CD14-positive monocyte (primary cell): ENCODE measurements around the gene PIK3R6. TPM values are rescaled to one million over a fixed set of nuclear protein-coding genes. Genes with fewer than 3 reads are reported as not detected.

Experiments used
- DNase-seq, 3 donors: peaks; one replicate each; pipeline ENCODE4 v3.0.0-alpha.2; 2011 to 2022
- H2AFZ ChIP-seq: 2 replicates; pipeline ENCODE4 v1.6.0; 2012; ENCODE audit warnings: mild to moderate bottlenecking, low read depth, low read length, inconsistent platforms; ENCODE audit not compliant: insufficient read depth, poor library complexity, severe bottlenecking
- H3K27ac ChIP-seq, 2 donors: 1 replicate in 1 of 2; 2 replicates in 1 of 2; pipeline ENCODE4 v1.5.1; 2012 to 2013; ENCODE audit warnings: low read length in 2 of 2, control low read depth in 1 of 2, inconsistent platforms in 1 of 2, low read depth in 1 of 2, mild to moderate bottlenecking in 1 of 2
- H3K27me3 ChIP-seq, 2 donors: one replicate each; pipeline versions ENCODE4 v1.6.0 to v1.6.1; 2011 to 2013; ENCODE audit warnings: low read length in 2 of 2; ENCODE audit not compliant: control insufficient read depth in 2 of 2, insufficient read depth in 2 of 2
- H3K36me3 ChIP-seq, 2 donors: replicated peaks in 1 of 2; 1 replicate in 1 of 2; 2 replicates in 1 of 2; pipeline versions ENCODE4 v1.5.1 to v1.6.1; 2012 to 2013; ENCODE audit warnings: low read length in 2 of 2, control low read depth in 1 of 2, inconsistent platforms in 1 of 2, mild to moderate bottlenecking in 1 of 2; ENCODE audit not compliant: insufficient read depth in 2 of 2, control insufficient read depth in 1 of 2
- H3K4me1 ChIP-seq, 2 donors: 1 replicate in 1 of 2; 2 replicates in 1 of 2; pipeline versions ENCODE4 v1.5.1 to v1.6.1; 2012 to 2013; ENCODE audit warnings: low read length in 2 of 2, control low read depth in 1 of 2, inconsistent platforms in 1 of 2, mild to moderate bottlenecking in 1 of 2, moderate library complexity in 1 of 2; ENCODE audit not compliant: insufficient read depth in 2 of 2, control insufficient read depth in 1 of 2
- H3K4me2 ChIP-seq: replicated peaks from 2 replicates; pipeline ENCODE3; 2012; ENCODE audit warnings: low read length, moderate library complexity, mild to moderate bottlenecking; ENCODE audit not compliant: poor library complexity, severe bottlenecking; ENCODE audit errors: extremely low read depth
- H3K4me3 ChIP-seq, 3 experiments: fragments of 200-600 bp in 1 of 3; sonication (generic) in 1 of 3; replicated peaks in 1 of 3; 1 replicate in 2 of 3; 2 replicates in 1 of 3; pipeline ENCODE4 v1.5.1; 2011 to 2013; ENCODE audit warnings: low read length in 3 of 3, mild to moderate bottlenecking in 3 of 3, control low read depth in 2 of 3, low read depth in 2 of 3, inconsistent platforms in 1 of 3, moderate library complexity in 1 of 3
- H3K79me2 ChIP-seq: 2 replicates; pipeline ENCODE4 v1.6.0; 2012; ENCODE audit warnings: mild to moderate bottlenecking, control low read depth, inconsistent platforms, low read length, moderate library complexity; ENCODE audit not compliant: insufficient read depth
- H3K9ac ChIP-seq: 2 replicates; pipeline ENCODE4 v1.6.0; 2017; ENCODE audit warnings: low read length, mild to moderate bottlenecking; ENCODE audit not compliant: insufficient read depth, poor library complexity, severe bottlenecking
- H3K9me3 ChIP-seq, 2 donors: replicated peaks in 1 of 2; 1 replicate in 1 of 2; 2 replicates in 1 of 2; pipeline versions ENCODE4 v1.5.1 to v1.6.1; 2012 to 2013; ENCODE audit warnings: low read length in 2 of 2, control low read depth in 1 of 2; ENCODE audit not compliant: control insufficient read depth in 1 of 2, insufficient read depth in 1 of 2
- H4K20me1 ChIP-seq: 2 replicates; pipeline ENCODE4 v1.6.0; 2012; ENCODE audit warnings: mild to moderate bottlenecking, low read length, control low read depth, moderate library complexity; ENCODE audit not compliant: insufficient read depth
- H3K27ac Mint-ChIP-seq, 7 donors: one replicate each; pipeline ENCODE4 v1.8.0; 2020; ENCODE audit warnings: mild to moderate bottlenecking in 7 of 7, mixed read lengths in 7 of 7, moderate library complexity in 6 of 7, inconsistent platforms in 2 of 7
- H3K27me3 Mint-ChIP-seq, 3 donors: one replicate each; pipeline ENCODE4 v1.8.0; 2021 to 2022; ENCODE audit warnings: low read depth in 3 of 3, mild to moderate bottlenecking in 3 of 3, mixed read lengths in 3 of 3, moderate library complexity in 3 of 3, inconsistent platforms in 1 of 3
- H3K36me3 Mint-ChIP-seq, 2 donors: one replicate each; pipeline ENCODE4 v1.8.0; 2020; ENCODE audit warnings: mixed read lengths in 2 of 2, inconsistent platforms in 1 of 2, mild to moderate bottlenecking in 1 of 2
- H3K4me1 Mint-ChIP-seq: one replicate; pipeline ENCODE4 v1.8.0; 2020; ENCODE audit warnings: mild to moderate bottlenecking, mixed read lengths
- H3K4me3 Mint-ChIP-seq, 2 donors: one replicate each; pipeline ENCODE4 v1.8.0; 2020; ENCODE audit warnings: mild to moderate bottlenecking in 2 of 2, mixed read lengths in 2 of 2, moderate library complexity in 1 of 2
- H3K9me3 Mint-ChIP-seq, 7 donors: one replicate each; pipeline ENCODE4 v1.8.0; 2020 to 2022; ENCODE audit warnings: mixed read lengths in 7 of 7, mild to moderate bottlenecking in 6 of 7, moderate library complexity in 6 of 7, inconsistent platforms in 2 of 7
- CTCF ChIP-seq: fragments of 200-600 bp; IDR thresholded peaks from one replicate; pipeline ENCODE4 v1.8.0; 2022; ENCODE audit warnings: antibody characterized with exemption, mild to moderate bottlenecking
- WGBS: methylation state at CpG from one replicate; pipeline ENCODE4 v1.1.5; 2013; ENCODE audit warnings: missing lambda C conversion rate; ENCODE audit not compliant: insufficient coverage; 5-methylcytosine and 5-hydroxymethylcytosine counted together
- intact Hi-C, 2 donors: fragments of 100-400 bp; cut with micrococcal nuclease; formaldehyde crosslinking; loops; one replicate each; pipeline versions ENCODE4 v1.15.0 to v1.15.1; 2023
- polyA plus RNA-seq, 3 donors: library from polyadenylated mRNA; depleted of rRNA in 1 of 3; unstranded in 2 of 3; stranded (reverse) in 1 of 3; fragments of 300-500 nt in 2 of 3; fragments of >200 nt in 1 of 3; fragmentation: Illumina TruSeq in 2 of 3; gene quantifications; 1 replicate in 2 of 3; 2 replicates in 1 of 3; pipeline ENCODE4 v1.2.3, GENCODE V29; 2012 to 2021

The PIK3R6 gene
- polyA plus RNA-seq, 3 donors: 3.6 to 23.3 (median 5.8) TPM

DNA sequence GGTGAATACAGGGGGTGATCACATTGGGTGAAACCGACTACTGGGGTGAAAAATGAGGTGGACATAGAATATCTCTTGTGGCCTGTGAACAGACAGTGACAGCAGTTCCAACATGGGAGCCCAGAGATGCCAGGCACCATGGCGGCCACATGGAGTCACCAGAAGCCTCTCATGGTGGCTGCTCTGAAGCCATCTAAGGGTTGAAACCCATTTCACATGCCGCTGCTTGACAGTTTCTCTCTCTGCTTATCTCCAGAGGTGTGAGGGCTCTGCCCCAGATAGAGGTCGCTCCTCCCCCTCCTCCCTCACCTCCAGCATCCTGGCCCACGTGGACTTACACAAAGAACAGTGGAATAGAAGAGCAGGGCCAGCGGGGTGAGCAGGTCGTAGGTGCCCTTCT, 37.9 kb upstream of the PIK3R6 start:
- WGBS: 94% methylated on average over 3 of the region's 7 CpGs
- Histone ChIP-seq H3K27me3 (no peaks in the 10 kb centered on the region), H4K20me1 (peaks cover 60% of the 10 kb centered on the region), H3K4me1 (no peaks in the 10 kb centered on the region), H3K9ac (no peak overlapping the region), H3K9me3 (no peaks in the 10 kb centered on the region), H3K27ac (peak overlapping the region in 1 of 2 donors; percentile 40), H2AFZ (no peak overlapping the region), H3K36me3 (peaks cover 77 to 99% of the 10 kb centered on the region in 2 donors), H3K79me2 (peaks cover 2% of the 10 kb centered on the region), H3K4me3 (no peak overlapping the region), H3K4me2 (no peak overlapping the region)
- intact Hi-C loops: no loop called here
- peaks cover 91 to 99% of the 10 kb centered on the region in 2 donors for H3K36me3 Mint-ChIP-seq
- peaks cover 7% of the 10 kb centered on the region for H3K4me1 Mint-ChIP-seq
- H3K27ac Mint-ChIP-seq: peak overlapping the region in 5 of 7 donors; percentile 17 to 86 (median 70)
- peaks cover 0 to 1% (median 0%) of the 10 kb centered on the region in 7 donors for H3K9me3 Mint-ChIP-seq
- H3K4me3 Mint-ChIP-seq: no peak overlapping the region
- no peak for TF ChIP-seq CTCF
- DNase-seq: peak in 1 of 3 donors; percentile 6
- H3K27me3 Mint-ChIP-seq: no peaks in the 10 kb centered on the region

DNA sequence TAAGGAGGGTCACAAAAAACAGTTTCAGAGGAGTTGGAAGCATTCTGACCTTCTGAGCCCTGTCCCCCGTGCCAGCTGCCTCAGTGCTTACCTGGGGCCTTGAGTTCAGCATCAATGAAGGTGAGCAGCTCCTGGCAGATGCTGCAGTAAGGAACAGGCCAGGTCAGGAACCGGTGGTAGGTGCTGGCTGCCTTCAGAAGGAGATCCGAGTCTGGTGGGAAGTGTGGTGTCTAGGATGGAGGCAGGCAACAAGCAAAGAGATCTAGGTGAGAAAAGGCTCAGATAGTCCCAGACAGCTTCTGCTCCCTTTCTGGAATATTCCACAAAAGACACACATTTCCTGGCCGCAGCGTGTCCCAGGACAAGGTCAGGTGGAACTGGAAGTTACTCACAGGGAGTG, 37.2 kb upstream of the PIK3R6 start:
- Histone ChIP-seq H3K9me3 (no peaks in the 10 kb centered on the region), H3K4me2 (no peak overlapping the region), H3K79me2 (no peaks in the 10 kb centered on the region), H3K9ac (no peak overlapping the region), H3K36me3 (peaks cover 76 to 99% of the 10 kb centered on the region in 2 donors), H3K27me3 (no peaks in the 10 kb centered on the region), H2AFZ (no peak overlapping the region), H3K4me3 (no peak overlapping the region), H4K20me1 (peaks cover 59% of the 10 kb centered on the region), H3K27ac (peak overlapping the region in 1 of 2 donors; percentile 40), H3K4me1 (no peaks in the 10 kb centered on the region)
- Mint-ChIP-seq H3K4me3 (no peak overlapping the region), H3K27ac (peak overlapping the region in 5 of 7 donors; percentile 0 to 72 (median 57)), H3K9me3 (peaks cover 0 to 1% (median 0%) of the 10 kb centered on the region in 7 donors), H3K27me3 (no peaks in the 10 kb centered on the region), H3K4me1 (peaks cover 12% of the 10 kb centered on the region), H3K36me3 (peaks cover 91 to 99% of the 10 kb centered on the region in 2 donors)
- intact Hi-C loops: loop anchor here in 1 of 2 donors (5.0 kb wide), 1 partner anchor 88 kb away; no protein-coding TSS in a partner anchor
- 100% methylated on average over 3 of the region's 5 CpGs for WGBS
- no peak for TF ChIP-seq CTCF
- DNase-seq: peak in 1 of 3 donors; percentile 5
